Activated T-helper 1 cell treated with Interleukin-2 at 50 U/mL for 16 hours (primary cell): ENCODE measurements around the gene ADGRL1.
"Not testable (repeated sequence)": the region's sequence is repeated elsewhere in the genome, so short reads cannot be mapped to it uniquely, and the experiment has no call there.

Source experiments
- DNase-seq: peaks from one replicate; pipeline ENCODE4 v3.0.0-alpha.2; 2020; ENCODE audit warnings: low read depth

Gene ADGRL1

DNA sequence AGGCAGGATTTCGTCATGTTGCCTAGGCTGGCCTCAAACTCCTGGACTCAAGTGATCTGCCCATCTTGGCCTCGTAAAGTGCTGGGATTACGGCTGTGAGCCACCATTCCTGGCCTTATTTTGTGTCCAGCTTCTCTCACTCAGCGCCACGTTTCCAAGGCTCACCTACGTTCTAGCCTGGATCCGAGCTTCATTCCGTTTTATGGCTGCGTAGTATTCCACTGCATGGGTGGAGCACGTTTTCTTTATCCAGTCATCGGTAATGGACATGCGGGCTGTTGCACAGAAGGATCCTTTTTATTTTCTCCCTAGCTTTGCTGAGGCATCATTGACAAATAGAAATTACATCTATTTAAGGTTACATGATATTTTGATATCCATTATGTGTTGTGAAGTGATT, 16.6 kb downstream of the ADGRL1 start:
- DNase-seq, result no peak

DNA sequence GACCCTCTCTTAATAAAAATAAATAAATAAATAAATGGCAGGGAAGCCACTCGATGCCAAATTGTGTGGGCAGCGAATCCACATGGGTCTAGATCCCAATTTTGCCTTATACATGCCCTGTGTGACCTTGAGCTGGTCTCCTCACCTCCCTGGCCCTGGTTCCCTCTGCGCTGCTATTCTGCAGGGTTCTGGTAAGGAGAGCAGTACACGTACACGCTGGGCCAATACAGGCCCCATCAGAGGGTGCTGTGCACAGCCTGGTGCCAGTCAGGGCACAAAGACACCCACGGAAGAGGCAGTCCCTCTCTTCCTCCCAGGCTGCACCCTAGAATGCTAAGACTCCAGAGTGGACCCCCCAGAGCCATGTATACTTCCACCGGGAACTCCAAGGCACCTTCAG, 17.9 kb downstream of the ADGRL1 start:
- not testable (repeated sequence) for DNase-seq

DNA sequence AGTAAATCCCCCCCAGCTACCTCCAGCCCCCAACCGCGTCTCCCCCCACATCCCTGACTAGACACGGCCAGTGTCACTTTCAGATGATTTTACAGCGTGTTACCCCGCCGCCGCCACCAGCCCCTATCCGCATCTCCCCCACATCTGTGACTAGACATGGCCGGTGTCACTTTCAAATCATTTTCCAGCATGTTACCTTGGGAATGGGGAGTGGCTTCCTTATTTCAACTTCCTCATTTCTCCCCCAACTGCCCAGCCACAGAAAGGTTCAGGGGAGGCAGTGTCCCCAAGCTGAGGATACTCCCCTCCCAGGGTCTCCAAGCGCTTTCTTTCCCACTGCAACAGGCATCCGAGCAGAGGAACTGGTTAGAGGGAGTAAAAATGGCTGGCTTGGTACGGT, 18.4 kb downstream of the ADGRL1 start:
- no peak for DNase-seq

DNA sequence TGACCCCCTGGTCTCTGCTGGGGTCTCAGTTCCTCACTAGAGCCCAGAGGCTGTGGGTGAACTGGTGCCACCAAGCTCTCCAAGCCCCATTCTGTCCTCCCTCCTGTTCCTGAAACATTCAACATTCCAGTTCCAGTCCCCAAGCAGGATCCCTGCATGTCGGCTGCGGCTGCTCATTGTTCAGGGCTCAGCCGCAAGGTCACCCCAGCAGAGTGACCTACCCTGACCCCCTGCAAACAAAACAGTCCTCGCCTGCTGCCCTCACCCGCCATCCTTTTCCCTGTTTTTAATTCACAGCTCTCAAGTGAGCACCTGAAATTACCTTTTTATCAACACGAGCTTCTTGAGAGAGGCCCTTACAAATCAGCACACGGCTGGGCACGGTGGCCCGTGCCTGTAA, 19.3 kb downstream of the ADGRL1 start:
- not testable (repeated sequence) for DNase-seq

DNA sequence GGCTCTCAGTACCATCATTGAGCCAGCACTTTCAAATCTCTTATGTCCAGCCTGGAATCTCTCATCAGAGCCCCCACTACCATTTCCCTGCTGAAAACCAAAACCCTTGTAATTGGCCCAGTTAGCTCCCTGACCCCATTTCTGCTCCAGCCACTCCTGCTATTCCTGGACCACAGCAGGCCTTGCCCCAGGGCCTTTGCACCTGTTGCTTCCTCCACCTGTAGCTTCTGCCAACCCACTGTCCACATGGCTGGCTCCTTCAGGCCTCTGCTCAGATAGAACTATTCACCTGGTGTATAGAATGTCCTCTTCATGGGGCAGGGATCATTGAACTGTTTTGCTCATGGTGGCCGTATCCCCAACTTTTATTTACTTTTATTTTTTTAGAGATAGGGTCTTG, 20.3 kb downstream of the ADGRL1 start:
- not testable (repeated sequence) for DNase-seq

DNA sequence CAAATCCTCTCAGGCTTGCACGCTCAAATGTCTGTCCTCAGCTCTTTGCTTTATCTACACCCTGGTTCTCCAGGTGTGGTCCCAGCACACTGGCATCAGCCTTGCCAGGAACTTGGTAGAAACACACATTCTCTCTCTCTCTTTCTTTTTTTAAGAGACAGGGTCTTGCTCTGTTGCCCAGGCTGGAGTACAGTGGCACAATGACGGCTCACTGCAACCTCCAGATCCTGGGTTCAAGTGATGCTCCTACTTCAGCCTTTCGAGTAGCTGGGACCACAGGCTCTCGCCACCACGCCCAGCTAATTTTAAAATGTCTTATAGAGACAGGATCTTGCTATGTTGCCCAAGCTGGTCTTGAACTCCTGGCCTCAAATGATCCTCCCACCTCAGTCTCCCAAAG, 20.8 kb downstream of the ADGRL1 start:
- no peak for DNase-seq

DNA sequence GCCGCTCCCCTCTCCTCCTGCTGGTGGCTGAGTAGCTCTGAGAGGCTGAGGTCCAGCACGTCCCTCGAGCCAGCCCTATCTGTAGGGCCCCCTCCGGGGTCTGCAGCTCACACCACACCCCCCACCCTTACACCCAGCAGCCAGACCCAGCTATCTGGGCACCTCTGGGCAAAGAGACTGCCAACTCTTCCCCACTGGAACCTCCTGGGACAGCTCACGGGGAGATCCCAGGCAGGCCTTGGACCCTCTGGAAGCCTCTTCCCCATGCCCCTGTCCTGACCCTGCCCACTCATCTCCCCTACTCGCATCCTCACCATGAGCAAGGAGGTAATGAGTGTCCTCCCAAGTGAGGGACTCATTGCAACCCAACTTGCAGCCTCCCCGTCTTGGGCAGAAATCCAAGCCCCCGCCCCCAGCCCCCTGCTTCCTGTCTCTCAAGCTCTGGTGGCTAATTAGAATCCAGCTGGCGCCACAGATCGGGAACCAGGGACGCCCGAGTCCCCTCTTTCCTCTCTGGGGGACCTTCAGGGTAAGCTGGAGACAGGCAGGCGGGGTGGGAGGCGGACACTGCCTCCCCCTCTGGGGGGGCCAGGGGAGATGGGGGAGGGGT, 22.1 kb downstream of the ADGRL1 start:
- DNase-seq, result no peak

DNA sequence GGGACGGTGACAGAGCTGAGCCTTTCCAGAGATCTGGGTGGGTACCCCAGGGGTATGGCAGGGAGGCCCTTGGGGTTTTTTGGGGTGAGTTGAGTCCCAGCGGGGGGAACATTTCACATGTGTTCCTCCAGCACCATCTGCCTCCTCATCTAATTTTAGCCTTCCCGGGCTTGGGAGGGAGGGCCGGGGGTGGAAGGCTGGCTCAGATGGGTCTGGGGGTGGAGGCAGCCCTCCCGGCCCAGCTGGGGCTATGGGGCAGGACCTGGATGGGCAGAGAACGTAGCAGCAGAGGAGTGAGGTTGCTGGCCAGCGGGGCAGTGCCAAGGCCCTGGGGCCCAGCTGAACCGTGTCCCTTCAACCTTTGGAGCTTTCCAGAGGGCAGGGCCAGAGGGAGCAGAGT, 23.5 kb downstream of the ADGRL1 start:
- DNase-seq, result no peak

DNA sequence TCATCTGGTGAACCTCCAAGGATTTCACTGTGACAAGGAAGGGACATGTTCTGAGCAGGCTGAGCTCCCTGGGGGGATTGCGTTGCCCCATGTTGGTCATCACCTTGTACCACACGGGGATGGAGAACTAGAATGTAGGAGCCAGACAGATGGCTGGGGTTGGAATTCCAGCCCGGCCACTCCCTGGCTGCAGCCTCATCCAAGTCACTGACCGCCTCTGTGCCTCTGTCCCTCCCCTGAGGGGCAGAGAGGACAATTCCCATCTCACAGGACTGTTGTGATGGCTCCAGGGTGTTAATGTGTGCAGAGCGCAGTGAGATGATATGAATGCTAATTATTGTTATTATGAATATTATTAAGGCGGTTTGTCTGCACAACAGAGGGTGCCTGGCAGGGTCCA, 24.1 kb downstream of the ADGRL1 start:
- DNase-seq, result no peak

DNA sequence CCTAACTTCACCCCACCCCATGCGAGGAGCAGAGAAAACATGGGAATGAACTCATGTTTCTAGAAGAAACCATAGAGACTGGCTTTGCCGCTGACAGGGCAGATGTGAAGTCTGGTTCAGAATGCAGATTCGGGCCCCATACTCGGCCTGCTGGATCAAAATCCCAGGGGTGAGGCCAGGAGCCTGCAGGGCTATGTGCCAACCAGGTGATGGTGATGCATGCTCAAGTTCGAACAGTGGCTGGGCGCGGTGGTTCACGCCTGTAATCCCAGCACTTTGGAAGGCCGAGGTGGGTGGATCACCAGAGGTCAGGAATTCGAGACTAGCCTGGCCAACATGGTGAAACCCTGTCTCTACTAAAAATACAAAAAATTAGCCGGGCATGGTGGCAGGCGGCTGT, 24.8 kb downstream of the ADGRL1 start:
- not testable (repeated sequence) for DNase-seq

DNA sequence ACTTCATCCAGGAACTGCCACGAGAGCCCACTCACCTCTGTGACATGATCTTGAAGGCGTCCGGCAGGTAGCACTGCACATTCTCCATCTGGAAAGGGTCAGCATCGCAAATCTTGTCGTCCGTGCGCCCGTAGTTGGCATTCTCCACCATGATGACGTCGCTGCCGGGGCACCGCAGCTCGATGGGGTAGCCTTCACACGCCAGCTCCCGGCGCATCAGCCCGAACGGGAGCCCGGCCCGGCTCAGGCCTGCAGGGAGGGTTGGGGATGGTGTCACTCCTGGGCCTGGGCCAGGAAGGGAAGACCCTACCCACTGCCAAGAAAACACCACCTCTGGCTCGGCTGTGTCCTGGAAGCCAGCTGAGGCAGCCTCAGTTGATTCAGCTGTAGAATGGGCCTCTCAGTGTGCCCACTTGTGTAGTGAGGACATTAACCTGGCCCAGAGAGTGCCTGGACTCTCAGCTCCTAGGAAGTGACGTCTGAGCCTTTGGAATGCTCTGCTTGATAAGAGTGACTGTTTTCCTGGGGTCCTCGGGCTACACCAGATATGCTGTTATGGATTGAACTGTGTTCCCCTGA, 28.4 kb downstream of the ADGRL1 start:
- no peak for DNase-seq

DNA sequence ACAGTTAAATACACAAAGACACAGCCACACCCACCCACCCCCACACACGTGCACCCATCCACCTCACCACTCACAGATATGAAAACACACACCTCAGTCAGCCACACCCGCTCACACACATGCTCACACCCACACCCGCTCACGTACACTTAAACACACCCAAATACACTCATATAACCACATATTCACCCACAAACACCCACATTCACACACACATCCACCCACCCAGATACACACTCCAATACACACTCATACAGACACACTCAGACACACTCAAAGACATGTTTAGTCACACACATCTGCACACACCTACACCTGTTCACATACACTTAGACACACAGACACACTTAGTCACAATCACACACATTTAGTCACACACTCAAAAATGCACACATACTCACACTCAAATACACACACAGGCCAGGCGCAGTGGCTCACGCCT, 30.6 kb downstream of the ADGRL1 start:
- DNase-seq, result no peak

DNA sequence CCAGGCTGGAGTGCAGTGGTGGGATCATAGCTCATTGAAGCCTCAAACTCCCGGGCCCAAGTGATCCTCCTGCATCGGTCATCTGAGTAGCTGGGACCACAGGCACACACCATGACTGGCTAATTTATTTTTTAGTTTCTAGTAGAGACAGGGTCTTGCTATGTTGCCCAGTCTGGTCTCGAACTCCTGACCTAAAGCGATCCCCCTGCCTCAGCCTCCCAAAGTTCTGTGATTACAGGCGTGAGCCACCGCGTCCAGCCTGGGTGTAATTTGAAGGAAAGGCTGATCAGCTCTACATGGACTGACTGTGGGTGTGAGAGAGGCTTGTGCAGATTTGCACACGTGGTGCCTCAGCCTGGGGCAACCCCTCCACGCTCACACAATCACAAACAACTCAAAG, 31.1 kb downstream of the ADGRL1 start:
- DNase-seq, result no peak

DNA sequence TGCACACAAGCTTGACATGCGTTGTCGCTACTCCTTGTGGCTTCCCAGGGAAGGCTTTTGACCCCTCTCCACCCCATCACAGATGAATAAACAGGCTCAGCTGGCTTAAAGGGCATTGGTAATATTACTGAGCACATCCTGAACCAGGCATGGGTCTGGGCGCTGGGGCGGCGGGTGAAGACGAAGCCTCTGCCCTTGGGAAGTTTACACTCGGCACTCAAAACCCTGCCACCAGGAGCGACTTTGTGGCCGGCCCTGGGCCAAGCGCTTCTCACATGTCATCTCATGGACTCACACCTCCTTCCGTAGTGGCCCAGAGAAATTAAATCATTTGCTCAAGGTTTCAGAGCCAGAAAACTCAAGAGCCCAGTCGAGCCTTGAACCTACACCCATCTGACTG, 37.0 kb downstream of the ADGRL1 start:
- no peak for DNase-seq

DNA sequence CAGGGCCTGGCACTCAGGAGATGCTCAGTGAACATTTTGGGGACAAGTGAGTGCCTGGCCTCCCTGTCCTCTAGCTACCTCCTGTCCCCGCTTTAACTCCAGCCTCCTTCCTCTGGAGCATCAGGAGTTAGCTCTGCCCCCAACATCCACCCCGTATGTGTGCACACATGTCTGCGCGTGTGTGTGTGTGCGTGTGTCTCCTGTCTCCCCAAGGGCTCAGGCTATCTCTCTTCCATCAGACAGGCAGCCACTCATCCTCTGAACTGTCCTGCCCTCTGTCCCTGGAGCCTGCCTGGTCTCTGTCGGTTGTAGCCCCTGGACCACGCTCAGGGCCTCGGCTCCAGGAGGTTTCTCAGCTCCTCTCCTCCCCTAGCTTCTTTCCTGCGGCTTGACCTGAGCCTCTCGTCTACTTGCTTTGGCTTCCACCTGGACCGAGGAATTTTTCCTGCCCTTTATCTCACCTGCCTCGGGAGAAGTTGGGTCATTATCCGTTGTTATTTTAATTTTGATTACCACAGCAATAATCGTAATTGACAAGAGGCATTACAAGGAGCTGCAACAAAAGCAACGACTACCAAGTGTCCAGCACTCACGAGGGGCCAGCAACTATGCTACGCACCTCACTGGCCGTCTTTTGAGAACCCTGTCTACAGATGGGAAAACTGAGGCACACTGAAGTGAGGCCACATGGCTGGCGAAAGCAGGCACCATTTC, 37.6 kb downstream of the ADGRL1 start:
- DNase-seq, result no peak

DNA sequence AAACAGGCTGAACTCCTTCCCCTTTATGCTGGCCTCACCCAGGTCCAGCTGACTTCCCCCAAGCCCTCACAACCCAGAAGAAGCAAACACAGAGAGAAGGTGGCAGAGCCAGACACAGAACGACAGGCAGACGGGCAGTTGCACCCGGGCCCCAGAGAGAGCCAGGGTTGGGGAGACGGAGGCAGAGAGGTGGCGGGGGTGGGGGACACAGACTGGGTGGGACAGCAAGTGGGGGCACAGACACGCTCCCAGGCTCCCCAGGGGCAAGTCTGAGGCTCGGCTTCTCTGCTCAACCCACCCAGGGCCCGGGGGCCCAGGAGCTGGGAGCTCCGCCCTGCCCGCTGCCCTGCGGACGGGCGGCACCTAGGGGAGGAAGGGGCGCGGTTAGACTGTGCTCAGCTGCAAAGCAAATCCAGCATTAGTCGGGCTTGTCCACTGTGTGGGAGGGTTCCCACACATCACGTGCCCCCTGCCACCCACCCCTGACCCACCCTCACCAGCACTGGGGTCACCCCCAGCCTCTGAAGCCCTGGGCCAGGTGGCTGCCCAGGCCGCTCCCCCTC, 38.3 kb downstream of the ADGRL1 start:
- peak; percentile 11 for DNase-seq

DNA sequence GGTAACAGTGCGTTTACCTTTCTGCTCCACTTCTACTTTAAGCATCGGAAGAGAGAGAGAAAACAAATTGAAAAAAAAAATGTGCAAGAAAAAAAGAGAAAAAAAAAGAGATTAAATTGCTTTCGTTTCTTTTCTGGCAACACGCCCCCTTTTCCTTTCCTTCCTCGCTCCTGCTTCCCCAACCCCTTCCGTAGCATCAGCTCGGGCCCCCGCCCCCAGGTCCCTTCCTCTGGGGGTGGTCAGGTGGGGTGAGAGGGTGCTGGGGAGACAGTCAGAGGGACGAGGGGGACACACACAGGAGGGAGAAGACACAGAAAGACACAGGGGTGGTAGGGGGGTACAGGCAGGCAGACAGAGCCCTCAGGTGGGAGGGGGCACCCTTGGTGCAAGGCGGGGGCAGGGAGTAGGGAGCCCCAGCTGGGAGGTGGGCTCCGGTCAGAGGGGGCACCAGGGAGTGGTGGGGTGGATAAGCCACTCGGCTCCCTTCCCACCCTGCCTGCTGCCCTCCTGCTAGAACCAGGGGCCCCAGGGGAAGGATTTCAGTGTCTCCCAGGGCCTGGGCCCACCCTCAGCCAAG, 38.9 kb downstream of the ADGRL1 start:
- DNase-seq, result no peak

DNA sequence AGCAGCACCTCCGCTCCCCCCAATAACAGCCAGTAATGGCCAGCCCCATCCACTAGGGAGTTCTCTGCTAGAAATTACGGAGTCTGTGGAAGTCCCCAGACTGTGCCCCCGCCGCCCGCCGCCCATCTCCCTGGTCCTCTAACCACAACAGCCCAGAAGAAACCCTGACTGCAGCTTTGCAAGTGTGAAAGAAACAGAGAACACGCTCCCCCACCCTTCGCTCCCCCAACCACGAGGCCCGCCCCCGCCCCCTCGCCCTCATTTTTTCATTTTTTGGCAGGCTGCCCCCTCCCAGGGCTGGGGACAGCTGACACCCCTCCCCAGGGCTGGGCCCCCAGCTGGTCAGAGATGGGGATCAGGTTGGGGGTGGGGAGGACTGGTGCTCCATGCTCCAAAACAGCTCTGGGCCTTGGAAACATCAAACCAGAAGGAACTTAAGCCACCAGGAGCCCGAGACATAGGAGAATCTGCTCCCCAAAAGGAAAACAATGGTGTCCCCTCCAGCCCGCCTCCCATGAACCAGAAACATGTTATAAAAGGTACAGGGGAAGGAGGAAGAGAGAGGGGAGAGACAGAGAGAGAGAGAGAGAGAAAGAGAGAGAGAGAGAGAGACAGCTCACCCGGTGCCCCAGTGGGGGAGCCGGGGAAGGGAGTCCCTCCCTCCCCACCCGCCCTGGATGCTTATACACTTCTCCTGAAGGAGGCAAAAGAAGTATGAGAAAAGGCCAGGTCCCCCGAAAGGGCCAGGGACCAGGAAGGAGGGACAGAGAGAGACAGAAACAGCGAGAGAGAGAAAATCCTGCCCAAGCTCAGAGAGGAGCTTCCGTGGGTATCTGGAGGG, 39.8 kb downstream of the ADGRL1 start:
- DNase-seq, result no peak

DNA sequence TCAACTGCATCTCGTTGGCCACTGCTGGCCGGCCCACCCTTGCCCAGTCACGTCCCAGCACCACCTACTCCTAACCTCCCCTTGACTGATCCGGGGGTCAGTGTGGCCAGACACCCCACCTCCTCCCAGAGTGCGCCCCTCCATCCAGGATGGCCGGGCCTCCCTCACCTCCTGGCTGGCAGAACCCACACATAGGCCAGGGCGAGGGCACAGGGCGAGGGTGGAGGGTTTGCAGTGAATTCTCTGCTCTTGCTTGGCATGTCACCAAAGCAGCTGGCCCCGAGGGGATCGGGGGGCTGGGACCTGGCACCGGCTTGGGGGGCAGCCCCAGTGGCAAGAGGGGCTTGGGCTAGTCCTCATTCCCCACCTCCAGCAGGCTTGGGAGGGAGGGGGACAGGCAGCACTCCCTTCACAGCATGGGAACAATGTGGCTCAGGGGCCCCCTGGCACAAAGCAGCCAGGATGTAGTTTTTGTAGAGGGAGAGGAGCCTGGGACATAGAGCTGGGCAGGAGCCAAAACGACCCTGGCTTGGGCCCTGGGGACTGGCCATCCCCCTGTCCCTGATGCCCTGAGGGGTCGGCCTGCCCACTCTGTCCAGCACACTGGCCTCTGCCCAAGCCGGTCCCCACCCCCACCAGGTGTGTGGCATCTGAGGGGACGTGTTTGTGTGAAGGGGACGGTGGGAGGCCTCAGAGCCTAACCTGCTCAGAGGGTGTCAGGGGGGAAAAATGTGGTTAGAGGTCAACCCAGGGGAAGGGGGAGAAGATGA, 41.1 kb downstream of the ADGRL1 start:
- DNase-seq, result no peak

DNA sequence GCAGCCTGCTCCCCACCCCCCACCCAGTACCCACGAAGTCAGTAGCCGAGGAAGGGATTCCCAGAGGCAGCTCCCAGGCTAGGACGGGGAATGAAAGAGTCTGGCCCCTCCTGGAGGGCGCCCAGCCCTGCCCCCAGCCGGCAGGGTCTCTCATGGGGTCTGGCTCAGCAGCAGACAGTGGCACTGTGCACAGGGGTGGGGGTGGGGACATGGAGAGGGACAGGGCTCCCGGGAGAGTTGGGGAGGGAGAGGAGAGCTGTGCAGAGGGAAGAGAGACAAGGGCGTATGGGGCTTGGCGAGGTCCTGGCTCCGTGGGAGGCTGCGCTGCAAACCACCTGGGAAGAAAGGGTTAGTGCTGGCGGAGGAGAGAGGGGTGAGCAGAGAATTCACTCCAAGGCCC, 41.9 kb downstream of the ADGRL1 start:
- no peak for DNase-seq

DNA sequence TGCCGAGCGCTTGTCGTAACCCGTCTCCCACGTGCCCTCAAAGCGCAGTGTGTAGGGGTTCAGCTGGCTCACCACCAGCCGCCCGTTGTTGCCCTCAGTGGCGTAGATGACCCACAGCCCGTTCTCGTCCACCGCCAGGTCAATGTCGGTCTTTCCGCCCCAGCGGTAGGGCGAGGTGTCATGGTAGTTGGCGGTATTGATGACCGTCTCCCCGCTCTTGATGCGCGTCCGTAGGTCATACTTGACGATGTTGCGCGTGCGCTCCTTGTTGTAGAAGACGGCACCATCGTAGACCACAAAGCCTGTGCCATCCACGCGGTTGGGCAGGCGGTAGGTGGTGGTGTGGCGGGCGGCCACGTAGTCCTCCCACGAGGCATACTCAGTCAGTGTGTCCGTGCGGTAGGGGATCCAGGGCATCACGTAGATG, 43.1 kb downstream of the ADGRL1 start:
- DNase-seq, result no peak
